Measurements from ENCODE around the gene B3GNT9.

- no peak for TF ChIP-seq CTCF (conservative IDR thresholded peaks at IDR 0.05; ENCODE audit: low read length)
- no peak for TF ChIP-seq EZH2phosphoT487 (IDR thresholded peaks at IDR 0.05; ENCODE audit: borderline replicate concordance)
Observed at GRCh38 chr16:67193536-67193935, 42.7 kb upstream of the B3GNT9 start.
